DOHH2 (cell line): ENCODE data around the gene FRMD4B.

ENCODE experiments used
- H3F3A ChIP-seq: fragments of 200-600 bp; sonication (generic), shearing (Covaris generic); 2 replicates; pipeline ENCODE4 v1.6.0; 2016; ENCODE audit warnings: antibody characterized with exemption, mild to moderate bottlenecking; ENCODE audit not compliant: control insufficient read depth, insufficient read depth
- H3K27ac ChIP-seq: fragments of 200-600 bp; sonication (generic); 2 replicates; pipeline ENCODE4 v1.5.1; 2014; ENCODE audit warnings: low read depth, mild to moderate bottlenecking, low read length, moderate library complexity
- H3K27me3 ChIP-seq: fragments of 200-600 bp; sonication (generic); 2 replicates; pipeline ENCODE4 v1.6.1; 2014; ENCODE audit warnings: mild to moderate bottlenecking, low read length, mixed read lengths; ENCODE audit not compliant: control insufficient read depth
- H3K36me3 ChIP-seq: fragments of 200-600 bp; sonication (generic); 2 replicates; pipeline ENCODE4 v1.6.1; 2014; ENCODE audit warnings: mild to moderate bottlenecking, low read length, moderate library complexity, mixed read lengths; ENCODE audit not compliant: control insufficient read depth
- H3K4me1 ChIP-seq: fragments of 200-600 bp; sonication (generic); 2 replicates; pipeline ENCODE4 v1.6.1; 2014; ENCODE audit warnings: mild to moderate bottlenecking, low read length, mixed read lengths; ENCODE audit not compliant: control insufficient read depth
- H3K4me2 ChIP-seq: fragments of 200-600 bp; sonication (generic); 2 replicates; pipeline ENCODE4 v1.6.0; 2014; ENCODE audit warnings: mild to moderate bottlenecking, low read length, moderate library complexity
- H3K4me3 ChIP-seq: fragments of 200-600 bp; sonication (generic); 2 replicates; pipeline ENCODE4 v1.5.1; 2014; ENCODE audit warnings: mild to moderate bottlenecking, low read length, mixed read lengths
- H3K79me2 ChIP-seq: fragments of 200-600 bp; sonication (generic); 2 replicates; pipeline ENCODE4 v1.6.1; 2014; ENCODE audit warnings: mild to moderate bottlenecking, low read length, mixed read lengths; ENCODE audit not compliant: control insufficient read depth
- H3K9me2 ChIP-seq: fragments of 200-600 bp; sonication (generic); replicated peaks from 2 replicates; pipeline ENCODE4 v1.6.1; 2014; ENCODE audit warnings: mild to moderate bottlenecking, low read length, mixed read lengths; ENCODE audit not compliant: control insufficient read depth
- H3K9me3 ChIP-seq: fragments of 200-600 bp; sonication (generic); 2 replicates; pipeline ENCODE4 v1.6.1; 2014; ENCODE audit warnings: antibody characterized with exemption, low read length, mixed read lengths; ENCODE audit not compliant: control insufficient read depth, insufficient read depth
- H4K20me1 ChIP-seq: fragments of 200-600 bp; sonication (generic); 2 replicates; pipeline ENCODE4 v1.6.0; 2014; ENCODE audit warnings: low read depth, mild to moderate bottlenecking, antibody characterized with exemption, low read length, moderate library complexity; ENCODE audit not compliant: control insufficient read depth, insufficient read depth
- CTCF ChIP-seq: fragments of 200-600 bp; sonication (generic); IDR thresholded peaks from one replicate; pipeline ENCODE4 v1.5.1; 2014; ENCODE audit warnings: antibody characterized with exemption, mild to moderate bottlenecking, low read depth, low read length; ENCODE audit not compliant: poor library complexity, severe bottlenecking
- EZH2phosphoT487 ChIP-seq: fragments of 200-600 bp; sonication (generic); IDR thresholded peaks from 2 replicates; pipeline ENCODE4 v1.6.1; 2017; ENCODE audit warnings: borderline replicate concordance, mild to moderate bottlenecking, antibody characterized with exemption, low read length, moderate library complexity, mixed read lengths

Gene FRMD4B

GRCh38 chr3:69290006-69290405 is 95.9 kb downstream of the FRMD4B start:
- TF ChIP-seq EZH2phosphoT487 (no peak), CTCF (no peak)
- no peaks in the 10 kb centered on the region for H3K36me3 ChIP-seq
- H3K4me2 ChIP-seq = no peak overlapping the region
- no peaks in the 10 kb centered on the region for H3K4me1 ChIP-seq
- no peak overlapping the region for H3K4me3 ChIP-seq
- no peaks in the 10 kb centered on the region for H3K9me3 ChIP-seq
- no peak overlapping the region for H3K27ac ChIP-seq
- H4K20me1 ChIP-seq = no peaks in the 10 kb centered on the region
- no peaks in the 10 kb centered on the region for H3K79me2 ChIP-seq
- no peaks in the 10 kb centered on the region for H3F3A ChIP-seq
- no peaks in the 10 kb centered on the region for H3K9me2 ChIP-seq
- 0 out of 2 replicates have a peak, but pooled peaks cover 3% of the 10 kb centered on the region for H3K27me3 ChIP-seq

- no peaks in the 10 kb centered on the region for H3F3A ChIP-seq
- H3K4me3 ChIP-seq = no peak overlapping the region
- H3K4me1 ChIP-seq = no peaks in the 10 kb centered on the region
- H3K27ac ChIP-seq = no peak overlapping the region
- H3K4me2 ChIP-seq = no peak overlapping the region
- no peaks in the 10 kb centered on the region for H3K79me2 ChIP-seq
- H3K36me3 ChIP-seq = no peaks in the 10 kb centered on the region
- H3K9me2 ChIP-seq = no peaks in the 10 kb centered on the region
- H4K20me1 ChIP-seq = no peaks in the 10 kb centered on the region
- H3K27me3 ChIP-seq = 0 out of 2 replicates have a peak, but pooled peaks cover 3% of the 10 kb centered on the region
- TF ChIP-seq EZH2phosphoT487 (no peak), CTCF (no peak)
- no peaks in the 10 kb centered on the region for H3K9me3 ChIP-seq
These were observed 97.6 kb downstream of the FRMD4B start for GRCh38 chr3:69288161-69288895.

GRCh38 chr3:69283913-69284611 is 101.8 kb downstream of the FRMD4B start:
- Histone ChIP-seq H3K36me3 (no peaks in the 10 kb centered on the region), H3K27me3 (no peaks in the 10 kb centered on the region), H3F3A (no peaks in the 10 kb centered on the region), H3K4me3 (no peak overlapping the region), H4K20me1 (no peaks in the 10 kb centered on the region), H3K4me1 (no peaks in the 10 kb centered on the region), H3K4me2 (no peak overlapping the region), H3K27ac (no peak overlapping the region), H3K9me2 (no peaks in the 10 kb centered on the region), H3K79me2 (no peaks in the 10 kb centered on the region), H3K9me3 (no peaks in the 10 kb centered on the region)
- TF ChIP-seq CTCF (no peak), EZH2phosphoT487 (no peak)
